RKO (cell line): ENCODE measurements around the gene CHCHD6.
A peak's percentile ranks its signal among the peaks of the same experiment; 100 is the strongest.

Source experiments
- DNase-seq: peaks from one replicate; pipeline ENCODE4 v3.0.0-alpha.2; 2016; ENCODE audit warnings: low spot score

Gene CHCHD6

DNA sequence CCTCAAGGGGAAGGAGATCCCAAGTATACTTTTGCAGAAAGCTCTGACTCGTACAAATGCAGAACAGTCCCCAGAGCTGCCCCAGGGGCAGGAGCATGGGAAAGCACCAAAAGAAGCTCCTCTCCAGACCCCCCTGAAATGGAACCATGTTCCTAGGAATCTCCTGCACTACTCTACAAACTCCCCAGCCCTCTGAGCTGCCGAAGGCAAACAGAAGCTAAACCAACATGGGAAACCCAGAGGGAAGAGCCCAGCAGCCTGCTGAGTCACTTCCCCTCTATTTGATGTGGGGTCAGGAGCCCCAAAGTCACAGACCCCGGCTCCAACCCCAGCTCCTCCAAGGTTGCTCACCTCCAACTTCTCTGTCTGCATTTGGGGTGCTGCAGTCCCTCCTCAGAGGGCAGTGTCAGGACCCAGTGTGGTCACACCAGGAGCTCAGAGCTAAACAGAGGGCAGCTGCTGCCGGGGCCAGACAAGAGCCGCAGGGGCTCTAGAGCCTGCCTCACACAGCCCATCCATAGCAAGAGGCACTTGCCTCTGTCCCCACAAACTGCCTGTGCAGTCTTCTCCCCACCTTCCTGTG is 275.1 kb downstream of the CHCHD6 start:
- no peak for DNase-seq

DNA sequence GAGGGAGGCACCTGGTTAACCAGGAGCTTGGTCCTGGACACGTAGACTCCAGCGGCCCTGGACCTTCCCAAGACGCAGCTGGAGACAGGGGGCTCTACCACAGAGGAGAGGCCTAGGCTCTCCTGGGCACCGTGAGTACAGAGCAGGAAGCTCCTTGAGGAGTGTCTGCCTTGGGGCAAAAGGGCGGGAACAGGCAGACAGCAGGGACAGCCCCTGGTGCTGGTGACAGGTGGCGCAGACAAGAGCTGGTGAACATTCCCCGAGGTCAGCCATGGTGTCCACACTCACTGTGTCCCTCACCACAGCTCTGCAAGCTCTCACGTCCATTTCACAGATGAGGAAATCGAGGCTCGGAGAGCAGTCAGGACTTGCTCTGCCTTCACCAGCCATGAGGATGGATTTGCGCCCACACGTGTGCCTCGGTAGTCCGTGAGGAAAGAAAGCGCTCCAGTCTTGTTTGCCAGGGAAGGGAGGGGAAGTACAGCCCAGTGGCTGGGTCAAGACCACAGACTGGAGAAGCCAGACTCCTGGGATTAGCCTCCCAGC is 276.3 kb downstream of the CHCHD6 start:
- DNase-seq: no peak

GRCh38 chr3:126982126-126982470 is 278.1 kb downstream of the CHCHD6 start:
- DNase-seq: no peak

DNA sequence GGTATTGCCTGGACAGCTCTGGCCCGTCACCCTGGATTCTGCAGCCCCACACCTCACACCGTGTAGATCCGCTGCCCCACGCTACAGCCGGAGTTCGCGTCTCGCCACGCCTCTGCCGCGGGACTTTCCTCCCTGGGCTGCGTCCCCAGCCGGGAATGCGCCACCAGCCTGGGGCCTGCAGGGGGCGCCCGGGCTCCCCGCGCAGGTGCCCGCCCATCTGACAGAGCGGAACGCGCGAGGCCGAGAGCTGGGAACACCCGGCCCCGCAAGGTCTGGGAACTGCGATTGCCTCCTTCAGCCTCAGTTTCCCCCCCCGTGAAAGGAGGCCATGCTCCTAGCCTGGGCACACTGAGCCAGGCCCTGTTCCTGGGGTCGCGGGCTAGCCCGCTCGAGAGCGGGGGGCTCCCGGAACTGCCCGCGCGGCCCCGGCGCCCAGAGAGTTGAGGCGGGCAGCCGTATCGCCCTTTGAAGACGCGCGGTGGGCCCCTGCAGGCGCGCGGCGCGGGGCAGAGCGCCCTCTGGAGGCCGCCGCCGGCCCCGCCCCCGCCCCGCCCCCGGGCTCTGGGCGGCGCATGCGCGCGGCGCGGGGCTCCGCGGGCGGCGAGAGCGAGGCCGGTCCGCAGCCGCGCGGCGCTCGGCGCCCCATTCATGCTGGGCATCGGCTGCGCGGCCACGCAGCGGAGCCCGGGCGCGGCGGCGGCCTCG is 278.6 kb downstream of the CHCHD6 start, which contains the start of gene PLXNA1:
Gene PLXNA1 (plus strand): TSS at position 645 of the 705 bp plus-strand sequence. CDS start 5,479 bp downstream, outside the sequence.
- DNase-seq: peak; percentile 81

GRCh38 chr3:126983276-126983652 is 279.2 kb downstream of the CHCHD6 start:
- DNase-seq: no peak

DNA sequence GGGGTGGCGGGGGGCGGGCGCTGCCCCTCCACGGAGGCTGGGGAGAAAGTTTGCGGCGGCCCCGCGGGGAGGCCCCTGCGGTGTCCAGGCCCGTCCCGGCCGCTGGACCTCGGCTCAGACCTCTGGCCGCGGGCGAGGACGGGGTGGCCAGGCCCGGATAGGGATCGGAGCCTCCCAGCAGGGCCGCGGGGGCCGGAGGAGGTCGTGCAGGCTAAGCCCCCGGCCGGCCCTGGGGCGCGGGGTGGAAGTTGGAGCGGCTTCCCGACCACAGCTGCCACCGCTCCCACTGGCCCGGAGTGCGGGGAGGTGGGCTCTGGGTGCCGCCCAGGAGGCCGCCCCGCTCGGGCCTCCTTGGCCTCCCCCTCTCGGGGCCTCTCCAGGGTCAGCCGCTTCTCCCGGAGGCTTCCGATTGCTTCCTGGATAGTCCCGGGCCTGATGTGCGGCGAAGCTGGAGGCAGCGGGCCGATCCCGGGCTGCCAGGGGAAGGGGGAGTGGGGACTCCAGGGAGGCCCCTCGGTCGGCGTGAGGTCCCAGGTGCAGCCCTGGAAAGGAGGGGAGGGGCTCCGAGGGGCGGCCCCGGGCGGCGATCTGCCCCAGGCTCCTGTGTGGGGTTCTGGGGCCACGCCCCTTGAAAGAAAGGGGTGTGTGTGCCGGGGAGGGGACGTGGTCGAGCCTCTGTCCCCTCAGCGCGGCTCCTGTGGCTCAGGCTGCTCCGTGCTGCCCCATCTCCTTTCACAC is 279.8 kb downstream of the CHCHD6 start:
- peak; percentile 22 for DNase-seq

- DNase-seq: no peak
Measured at GRCh38 chr3:126984391-126985131, 280.5 kb downstream of the CHCHD6 start.

DNA sequence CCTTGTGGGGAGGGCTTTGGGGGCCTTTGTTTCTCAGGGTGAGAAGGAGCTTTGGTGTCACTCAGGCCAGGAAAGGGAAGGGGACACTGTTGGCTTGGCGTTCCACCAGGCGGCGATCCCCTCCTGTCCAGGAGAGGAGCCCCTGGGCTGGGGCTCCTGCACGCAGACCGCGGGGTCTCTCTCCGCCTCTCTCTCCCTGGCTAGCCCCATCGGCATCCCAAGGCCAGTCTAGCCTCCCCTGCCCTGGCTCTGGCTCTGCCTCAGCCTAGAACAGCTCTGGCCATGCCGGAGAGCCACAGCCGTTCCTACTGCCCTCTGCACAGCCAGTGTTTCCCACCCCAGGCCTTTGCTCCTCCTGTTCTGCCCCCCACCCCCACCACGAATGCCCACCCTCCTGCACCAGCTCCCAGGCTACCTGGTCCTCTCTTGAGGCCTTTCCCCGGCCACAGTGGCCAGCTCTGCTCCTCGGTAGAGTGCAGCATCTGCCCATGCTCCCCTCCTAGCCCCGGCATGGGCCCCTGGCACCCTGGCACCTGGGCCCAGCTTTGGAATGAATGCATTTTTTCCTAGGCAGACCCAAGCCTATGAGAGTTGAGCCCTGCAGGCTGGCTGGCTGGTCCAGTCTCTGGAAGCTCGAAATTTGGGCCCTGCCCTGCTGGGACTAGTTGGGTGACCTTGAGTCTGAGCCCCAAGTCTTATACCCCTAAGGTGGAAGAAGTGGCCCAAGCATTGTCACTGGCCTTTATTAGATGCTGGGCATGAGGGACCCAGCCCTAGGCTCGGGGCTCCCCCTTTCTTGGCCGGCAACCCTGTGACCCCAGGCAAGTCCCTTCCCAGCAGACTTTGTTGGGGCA is 281.3 kb downstream of the CHCHD6 start:
- no peak for DNase-seq

DNA sequence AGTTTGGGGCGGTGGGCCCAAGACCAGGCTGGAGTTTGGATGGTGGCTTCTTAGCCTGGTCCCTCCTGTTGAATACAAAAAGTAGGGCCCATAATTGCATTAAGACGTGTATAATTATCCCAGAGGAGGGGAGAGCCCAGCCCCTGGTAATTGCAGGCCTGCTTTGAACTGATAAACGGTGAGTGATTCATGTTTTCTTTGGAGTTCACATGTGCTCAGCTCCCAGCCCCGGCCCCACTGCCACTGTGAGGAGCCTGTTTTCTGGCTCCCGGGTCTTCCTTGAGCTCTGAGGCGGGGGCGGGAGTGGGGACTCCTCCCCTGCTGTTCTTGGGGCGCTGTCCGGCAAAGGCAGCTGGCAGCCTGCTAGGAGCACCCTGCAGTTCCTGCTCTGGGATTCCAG is 282.0 kb downstream of the CHCHD6 start:
- no peak for DNase-seq

DNA sequence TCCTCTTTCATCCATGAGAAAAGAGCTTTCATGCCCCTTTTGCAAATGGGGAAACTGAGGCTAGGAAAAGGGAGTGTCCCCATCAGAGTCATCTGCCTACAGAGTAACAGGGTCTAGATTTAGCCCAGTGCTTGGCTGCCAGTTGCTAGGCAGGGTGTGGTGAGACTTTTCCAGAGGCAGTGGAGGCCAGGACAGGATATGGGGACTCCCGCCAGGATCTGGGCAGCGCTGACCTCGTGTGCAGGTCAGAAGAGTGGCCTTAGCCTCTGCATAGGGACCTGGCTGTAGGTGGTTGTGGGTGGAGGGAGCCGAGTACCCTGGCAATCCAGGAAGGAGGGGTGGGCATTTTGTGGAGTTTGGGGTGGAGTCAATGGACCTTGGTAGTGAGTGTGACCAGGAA is 283.1 kb downstream of the CHCHD6 start:
- DNase-seq: no peak

DNA sequence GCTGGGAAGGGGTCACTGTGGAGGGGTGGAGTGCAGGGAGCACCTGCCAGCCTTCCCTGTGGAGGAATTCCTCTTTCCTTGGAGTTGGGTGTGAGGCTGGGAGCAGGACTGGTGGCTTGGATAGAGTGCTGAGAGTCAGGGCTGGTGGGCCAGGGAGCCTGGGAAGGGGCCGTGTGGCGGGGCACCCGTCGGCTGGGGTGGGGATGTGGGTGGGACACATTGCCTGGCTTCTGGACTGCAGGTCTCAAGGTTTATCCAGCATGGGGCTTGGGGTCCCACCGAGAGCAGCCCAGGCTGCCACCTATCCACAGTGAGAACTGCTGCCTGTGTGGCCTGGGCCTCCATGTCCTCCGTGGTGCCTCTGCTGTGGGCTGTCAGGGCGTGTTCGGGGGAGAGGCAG is 283.6 kb downstream of the CHCHD6 start:
- DNase-seq: no peak

DNA sequence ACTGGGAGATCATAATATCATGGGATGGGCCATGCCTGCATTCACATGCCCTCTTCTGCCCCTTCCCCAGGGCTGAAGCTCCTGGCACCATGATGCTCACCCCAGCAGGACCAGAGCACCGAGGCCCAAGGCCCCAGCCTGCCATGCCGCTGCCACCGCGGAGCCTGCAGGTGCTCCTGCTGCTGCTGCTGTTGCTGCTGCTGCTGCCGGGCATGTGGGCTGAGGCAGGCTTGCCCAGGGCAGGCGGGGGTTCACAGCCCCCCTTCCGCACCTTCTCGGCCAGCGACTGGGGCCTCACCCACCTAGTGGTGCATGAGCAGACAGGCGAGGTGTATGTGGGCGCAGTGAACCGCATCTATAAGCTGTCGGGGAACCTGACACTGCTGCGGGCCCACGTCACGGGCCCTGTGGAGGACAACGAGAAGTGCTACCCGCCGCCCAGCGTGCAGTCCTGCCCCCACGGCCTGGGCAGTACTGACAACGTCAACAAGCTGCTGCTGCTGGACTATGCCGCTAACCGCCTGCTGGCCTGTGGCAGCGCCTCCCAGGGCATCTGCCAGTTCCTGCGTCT is 284.5 kb downstream of the CHCHD6 start:
- DNase-seq: no peak

DNA sequence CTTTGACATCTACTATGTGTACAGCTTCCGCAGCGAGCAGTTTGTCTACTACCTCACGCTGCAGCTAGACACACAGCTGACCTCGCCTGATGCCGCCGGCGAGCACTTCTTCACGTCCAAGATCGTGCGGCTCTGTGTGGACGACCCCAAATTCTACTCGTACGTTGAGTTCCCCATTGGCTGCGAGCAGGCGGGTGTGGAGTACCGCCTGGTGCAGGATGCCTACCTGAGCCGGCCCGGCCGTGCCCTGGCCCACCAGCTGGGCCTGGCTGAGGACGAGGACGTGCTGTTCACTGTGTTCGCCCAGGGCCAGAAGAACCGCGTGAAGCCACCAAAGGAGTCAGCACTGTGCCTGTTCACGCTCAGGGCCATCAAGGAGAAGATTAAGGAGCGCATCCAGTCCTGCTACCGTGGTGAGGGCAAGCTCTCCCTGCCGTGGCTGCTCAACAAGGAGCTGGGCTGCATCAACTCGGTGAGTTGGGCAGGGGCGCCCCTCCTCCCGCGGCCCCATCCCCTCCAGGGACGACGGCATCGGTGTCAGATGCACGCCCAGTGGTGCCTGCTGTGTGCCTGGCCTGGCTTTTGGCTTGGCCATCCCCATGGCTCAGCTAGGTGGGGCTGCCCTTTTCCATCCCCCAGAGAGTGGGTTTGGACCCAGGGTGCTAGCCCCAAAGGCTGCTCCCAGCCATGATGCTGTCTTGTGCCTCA is 285.4 kb downstream of the CHCHD6 start:
- no peak for DNase-seq

DNA sequence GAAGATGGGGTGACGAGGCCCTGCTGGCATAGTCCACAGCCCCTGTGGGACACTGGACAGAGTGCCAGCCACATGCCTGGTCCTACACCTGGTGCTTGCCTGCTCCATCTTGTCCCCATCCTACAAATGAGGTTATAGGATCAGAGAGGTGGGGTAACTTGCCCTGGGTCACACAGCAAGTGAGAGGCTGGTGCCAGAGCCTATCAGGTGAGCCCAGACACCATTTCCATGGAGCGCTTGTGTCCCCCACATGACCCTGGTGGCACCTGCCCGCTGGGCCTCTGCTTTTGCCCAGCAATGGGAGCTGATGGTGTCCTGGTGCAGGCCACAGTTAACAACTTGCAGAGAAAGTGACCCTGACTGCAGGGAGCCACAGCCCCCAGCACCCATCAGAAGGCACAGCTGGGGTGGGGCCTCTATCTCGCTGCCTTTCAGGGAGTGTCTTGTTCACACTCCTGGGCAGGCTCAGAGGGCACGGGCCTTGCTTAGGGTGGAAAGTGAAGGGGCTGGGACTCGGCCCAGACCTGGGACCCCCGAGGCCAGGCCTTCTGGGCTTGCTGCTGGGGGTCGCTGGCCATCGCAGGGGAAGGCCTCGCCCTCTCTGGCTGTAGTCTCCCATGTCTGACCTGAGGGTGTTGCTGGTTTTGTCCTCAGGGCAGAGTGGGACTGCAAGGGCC is 286.1 kb downstream of the CHCHD6 start:
- no peak for DNase-seq

DNA sequence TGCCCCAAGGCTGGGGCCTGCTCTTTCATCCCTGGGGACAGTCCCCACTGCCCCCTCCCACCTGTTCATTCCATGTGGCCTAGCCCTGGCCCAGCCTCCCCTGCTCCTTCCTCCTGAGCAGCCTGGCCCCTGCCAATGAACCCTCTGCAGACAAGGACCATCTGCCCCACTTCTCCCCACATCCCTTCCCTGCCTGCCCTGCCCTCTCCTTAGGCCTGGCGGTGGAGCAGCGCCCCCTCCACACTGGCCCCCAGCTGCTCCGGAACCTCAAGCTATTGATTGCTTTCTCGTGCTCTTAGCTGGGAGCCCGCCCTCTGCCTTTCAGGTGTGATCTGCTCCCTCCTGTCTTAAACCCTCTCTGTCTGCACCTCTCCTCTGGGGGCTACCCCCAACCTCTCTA is 286.9 kb downstream of the CHCHD6 start:
- DNase-seq: no peak

DNA sequence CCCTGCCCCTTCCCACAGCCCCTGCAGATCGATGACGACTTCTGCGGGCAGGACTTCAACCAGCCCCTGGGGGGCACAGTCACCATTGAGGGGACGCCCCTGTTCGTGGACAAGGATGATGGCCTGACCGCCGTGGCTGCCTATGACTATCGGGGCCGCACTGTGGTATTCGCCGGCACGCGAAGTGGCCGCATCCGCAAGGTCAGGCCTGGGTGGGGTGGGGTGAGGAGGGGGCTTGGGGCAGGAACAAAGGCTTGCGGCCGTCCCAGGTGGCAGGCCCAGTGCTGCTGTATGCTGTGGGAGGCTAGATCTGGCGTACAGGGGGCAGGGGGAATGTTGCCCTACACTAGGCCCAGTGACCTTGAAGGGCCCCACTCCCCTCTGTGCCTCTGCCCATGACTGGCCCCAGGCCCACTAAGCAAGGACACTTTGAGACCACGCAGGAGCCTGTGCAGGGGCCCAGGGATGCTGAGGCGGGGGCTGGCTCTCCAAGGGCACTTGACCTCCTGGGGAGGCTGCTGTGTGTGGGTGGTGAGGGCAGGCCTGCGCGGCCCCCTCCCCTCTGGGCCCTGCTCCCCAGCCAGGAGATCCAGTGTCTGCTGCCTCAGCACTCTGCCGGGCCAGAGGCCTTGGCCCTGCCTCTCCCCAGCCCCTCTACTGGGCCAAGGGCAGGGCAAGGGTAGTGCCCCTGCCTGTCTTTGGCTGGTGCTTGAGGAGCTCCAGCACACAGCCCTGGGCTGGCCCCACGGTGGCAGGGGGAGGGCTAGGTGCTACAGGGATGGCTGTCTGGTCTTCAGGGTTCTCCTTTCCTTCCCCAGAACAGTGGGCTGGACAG is 287.5 kb downstream of the CHCHD6 start:
- no peak for DNase-seq

DNA sequence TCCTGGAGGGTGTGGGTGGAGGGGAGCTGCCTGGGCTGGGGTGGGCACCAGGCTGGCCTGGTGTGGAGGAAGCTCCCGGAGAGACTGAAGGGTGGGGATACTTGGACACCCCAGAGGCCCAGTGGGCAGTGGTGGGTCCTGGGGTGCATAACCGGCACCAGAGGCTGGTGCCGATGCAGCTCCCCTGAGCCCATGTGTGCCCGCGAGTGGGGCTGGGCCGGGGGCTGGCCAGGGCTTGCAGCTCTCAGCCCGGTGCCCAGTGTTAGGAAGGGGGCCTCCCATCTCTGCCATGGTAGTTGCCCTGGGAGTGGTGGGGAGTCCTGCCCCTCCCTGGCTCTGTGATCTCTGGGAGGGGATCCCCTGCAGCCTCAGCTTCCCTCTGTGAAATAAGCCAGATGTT is 288.2 kb downstream of the CHCHD6 start:
- no peak for DNase-seq

DNA sequence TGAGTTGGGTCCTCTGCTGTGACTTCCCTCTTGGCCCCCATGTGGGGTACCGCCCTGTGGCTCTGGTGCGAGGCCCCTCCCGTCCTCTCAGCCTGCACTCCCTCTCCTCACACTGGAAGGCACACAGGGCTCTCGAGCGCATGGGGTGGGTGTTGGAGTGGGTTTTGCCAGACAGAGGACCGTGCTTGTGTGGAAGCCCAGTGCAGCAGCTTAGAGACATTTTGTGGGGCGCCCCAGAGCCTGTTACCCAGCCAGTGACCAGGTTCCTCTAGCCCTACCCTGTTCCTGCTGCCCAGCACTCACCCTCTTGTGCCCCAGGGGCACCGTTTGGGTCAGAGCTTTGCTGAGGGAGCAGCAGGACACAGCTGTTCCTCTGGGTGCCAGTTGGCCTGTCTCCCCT is 288.7 kb downstream of the CHCHD6 start:
- no peak for DNase-seq

GRCh38 chr3:126993436-126993835 is 289.4 kb downstream of the CHCHD6 start:
- no peak for DNase-seq
